GM06990 (cell line): ENCODE data around the gene NXPH2.
"Not testable (repeated sequence)": the region's sequence is repeated elsewhere in the genome, so short reads cannot be mapped to it uniquely, and the experiment has no call there.

Experiments used
- DNase-seq: peaks from one replicate; pipeline ENCODE4 v3.0.0-alpha.2; 2011; ENCODE audit not compliant: insufficient read length; ENCODE audit errors: extremely low read depth
- H3K27me3 ChIP-seq: replicated peaks from 2 replicates; pipeline ENCODE4 v1.6.0; 2011; ENCODE audit warnings: low read length; ENCODE audit not compliant: control insufficient read depth, insufficient read depth
- H3K36me3 ChIP-seq: 2 replicates; pipeline ENCODE4 v1.5.1; 2011; ENCODE audit warnings: low read length; ENCODE audit not compliant: control insufficient read depth, insufficient read depth
- H3K4me3 ChIP-seq: replicated peaks from 2 replicates; pipeline ENCODE4 v1.5.1; 2011; ENCODE audit warnings: low read depth, mild to moderate bottlenecking, control low read depth, low read length
- TF ChIP-seq, protein P1 (sequence below): IDR thresholded peaks from 2 replicates; pipeline ENCODE4 v1.5.1; 2011; ENCODE audit warnings: low read length, control low read depth, mild to moderate bottlenecking, inconsistent platforms; ENCODE audit not compliant: insufficient read depth, poor library complexity, severe bottlenecking

The NXPH2 gene

DNA sequence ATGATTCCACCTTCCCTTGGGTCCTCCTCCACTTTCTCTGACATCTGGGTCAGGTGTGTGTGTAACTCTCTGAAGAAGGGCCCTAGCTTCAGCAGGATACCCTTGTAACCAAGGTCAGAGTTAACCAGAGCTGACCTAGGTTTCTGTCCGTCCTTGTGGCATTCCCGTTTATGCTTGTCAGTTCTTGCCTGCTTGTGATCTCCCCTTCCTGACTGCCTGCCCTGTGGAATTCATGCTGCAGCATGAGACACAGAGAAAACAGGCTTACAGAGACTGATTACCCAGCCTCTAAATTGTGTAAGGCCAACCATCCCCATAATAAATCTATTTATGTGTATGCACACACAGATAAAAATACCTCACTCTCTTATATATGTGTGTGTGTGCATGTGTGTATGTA, 22.8 kb downstream of the NXPH2 start:
- no peak for DNase-seq
- Histone ChIP-seq H3K27me3 (no peaks in the 10 kb centered on the region; the same call in 1 of the 2 replicates), H3K4me3 (no peak overlapping the region), H3K36me3 (no peaks in the 10 kb centered on the region)
- TF ChIP-seq, protein P1, sequence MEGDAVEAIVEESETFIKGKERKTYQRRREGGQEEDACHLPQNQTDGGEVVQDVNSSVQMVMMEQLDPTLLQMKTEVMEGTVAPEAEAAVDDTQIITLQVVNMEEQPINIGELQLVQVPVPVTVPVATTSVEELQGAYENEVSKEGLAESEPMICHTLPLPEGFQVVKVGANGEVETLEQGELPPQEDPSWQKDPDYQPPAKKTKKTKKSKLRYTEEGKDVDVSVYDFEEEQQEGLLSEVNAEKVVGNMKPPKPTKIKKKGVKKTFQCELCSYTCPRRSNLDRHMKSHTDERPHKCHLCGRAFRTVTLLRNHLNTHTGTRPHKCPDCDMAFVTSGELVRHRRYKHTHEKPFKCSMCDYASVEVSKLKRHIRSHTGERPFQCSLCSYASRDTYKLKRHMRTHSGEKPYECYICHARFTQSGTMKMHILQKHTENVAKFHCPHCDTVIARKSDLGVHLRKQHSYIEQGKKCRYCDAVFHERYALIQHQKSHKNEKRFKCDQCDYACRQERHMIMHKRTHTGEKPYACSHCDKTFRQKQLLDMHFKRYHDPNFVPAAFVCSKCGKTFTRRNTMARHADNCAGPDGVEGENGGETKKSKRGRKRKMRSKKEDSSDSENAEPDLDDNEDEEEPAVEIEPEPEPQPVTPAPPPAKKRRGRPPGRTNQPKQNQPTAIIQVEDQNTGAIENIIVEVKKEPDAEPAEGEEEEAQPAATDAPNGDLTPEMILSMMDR: no peak

DNA sequence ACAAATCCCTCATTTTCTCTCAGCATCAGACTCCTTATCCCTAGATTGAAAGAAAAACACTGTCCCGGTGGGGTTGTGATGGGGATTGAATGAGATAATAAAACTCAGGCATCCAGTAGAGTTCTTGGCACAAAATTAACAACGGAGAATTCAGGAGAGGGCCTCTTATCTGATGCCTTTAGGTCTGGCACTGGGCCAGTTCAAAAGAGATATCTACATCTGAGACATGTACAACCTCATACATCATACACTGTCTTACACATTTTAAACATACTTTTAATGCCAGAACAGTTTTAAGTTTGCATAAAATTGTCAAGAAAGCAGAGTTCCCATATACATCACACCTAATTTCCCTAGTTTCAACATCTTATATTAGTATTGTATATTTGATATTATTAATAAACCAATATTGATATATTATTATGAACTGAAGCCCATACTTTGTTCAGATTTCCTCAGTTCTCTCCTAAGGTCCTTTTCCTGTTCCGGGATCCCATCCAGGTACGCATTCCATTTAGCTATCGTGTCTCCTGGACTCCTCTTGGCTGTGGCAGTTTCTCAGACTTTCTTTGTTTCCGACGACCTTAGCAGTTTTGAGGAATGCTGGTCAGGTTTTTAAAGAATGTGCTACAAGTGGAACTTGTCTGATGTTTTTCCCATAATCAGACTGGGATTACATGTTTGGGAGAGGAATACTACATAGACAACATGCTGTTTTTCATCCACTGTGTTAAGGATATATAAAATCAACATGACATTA, 27.8 kb downstream of the NXPH2 start:
- TF ChIP-seq, protein P1: no peak
- Histone ChIP-seq H3K27me3 (no peaks in the 10 kb centered on the region), H3K36me3 (no peaks in the 10 kb centered on the region), H3K4me3 (no peak overlapping the region)
- no peak for DNase-seq

DNA sequence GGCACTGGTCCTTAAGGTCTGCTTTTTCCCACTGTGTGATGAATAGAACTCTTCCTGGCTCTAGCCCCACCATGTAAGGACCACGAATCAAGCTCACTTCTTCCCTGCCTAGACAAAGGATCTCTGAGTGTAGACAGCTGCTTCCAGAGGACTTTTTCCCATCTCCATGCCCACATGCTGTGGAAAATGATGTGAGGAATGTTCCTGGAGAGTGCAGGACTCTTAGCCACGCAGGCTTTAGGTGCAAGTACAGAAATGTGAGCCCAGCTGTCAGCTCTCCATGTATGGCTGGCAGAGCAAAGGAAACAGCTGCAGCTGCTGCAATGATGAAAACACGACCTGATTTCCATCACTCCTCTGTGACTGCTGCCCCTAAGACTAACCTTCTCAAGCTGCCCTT, 35.5 kb downstream of the NXPH2 start:
- Histone ChIP-seq H3K36me3 (no peaks in the 10 kb centered on the region), H3K4me3 (no peak overlapping the region), H3K27me3 (no peaks in the 10 kb centered on the region)
- TF ChIP-seq, protein P1: no peak
- no peak for DNase-seq

DNA sequence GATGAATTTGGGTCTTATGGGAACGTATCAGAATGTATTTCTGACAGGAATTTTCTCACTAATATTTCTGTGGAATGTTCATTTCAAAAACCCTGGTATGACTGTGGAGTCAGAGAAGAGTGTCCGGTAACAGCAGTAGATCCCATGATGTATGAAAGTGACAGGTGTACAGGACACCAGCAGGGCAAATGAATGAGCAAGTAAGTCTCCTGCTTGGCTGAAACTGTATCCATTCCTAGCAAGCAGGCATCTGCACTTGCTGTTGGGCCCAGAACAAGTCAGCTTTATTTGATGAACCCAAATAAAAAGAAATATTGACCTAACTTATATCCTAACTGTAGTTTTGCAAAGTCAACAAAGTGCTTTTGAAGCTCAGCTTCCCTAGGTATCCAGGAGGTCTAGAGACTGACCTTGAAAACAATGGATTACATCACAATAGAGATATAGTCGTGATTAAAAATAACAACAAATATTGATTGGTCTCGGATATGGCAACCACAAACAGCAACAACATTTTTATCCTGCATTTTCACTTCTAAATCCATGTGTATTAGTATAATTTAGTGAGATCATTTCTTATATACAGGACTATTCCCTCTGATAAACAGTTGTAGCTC, 37.6 kb downstream of the NXPH2 start:
- DNase-seq: no peak
- Histone ChIP-seq H3K27me3 (no peaks in the 10 kb centered on the region), H3K36me3 (no peaks in the 10 kb centered on the region), H3K4me3 (no peak overlapping the region)
- TF ChIP-seq, protein P1: no peak

DNA sequence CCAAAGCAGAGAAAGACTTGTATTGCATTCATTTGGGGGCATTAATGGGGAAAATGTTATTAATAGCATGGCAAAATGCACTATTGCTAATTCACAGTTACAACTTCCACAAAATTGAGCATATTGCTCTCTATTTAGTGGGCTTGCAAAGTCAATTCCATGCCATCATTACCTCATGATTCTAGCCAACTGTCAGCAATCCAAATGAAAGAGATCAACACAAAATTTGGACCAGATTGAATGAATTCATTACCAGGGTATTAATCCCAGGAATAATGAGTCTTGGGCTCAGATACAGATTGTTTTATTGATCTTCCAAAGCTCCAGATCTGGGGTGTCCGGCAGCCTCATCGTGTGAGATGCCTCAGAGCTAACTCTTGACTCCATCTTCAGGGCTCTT, 38.3 kb downstream of the NXPH2 start:
- no peak overlapping the region for H3K4me3 ChIP-seq
- H3K36me3 ChIP-seq: no peaks in the 10 kb centered on the region
- TF ChIP-seq, protein P1: no peak
- H3K27me3 ChIP-seq: no peaks in the 10 kb centered on the region
- no peak for DNase-seq

DNA sequence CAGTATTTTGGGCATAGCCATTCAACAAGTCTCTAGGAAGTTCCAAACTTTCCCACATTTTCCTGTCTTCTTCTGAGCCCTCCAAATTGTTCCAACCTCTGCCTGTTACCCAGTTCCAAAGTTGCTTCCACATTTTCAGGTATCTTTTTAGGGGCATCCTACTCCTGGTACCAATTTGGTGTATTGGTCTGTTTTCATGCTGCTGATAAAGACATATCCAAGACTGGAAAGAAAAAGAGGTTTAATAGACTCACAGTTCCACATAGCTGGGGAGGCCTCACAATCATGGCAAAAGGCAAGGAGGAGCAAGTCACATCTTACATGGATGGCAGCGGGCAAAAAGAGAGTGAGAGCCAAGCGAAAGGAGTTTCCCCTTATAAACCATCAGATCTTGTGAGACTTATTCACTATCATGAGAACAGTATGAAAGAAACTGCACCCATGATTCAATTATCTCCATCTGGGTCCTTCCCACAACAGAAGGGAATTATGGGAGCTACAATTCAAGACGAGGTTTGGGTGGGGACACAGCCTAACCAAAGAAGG, 43.1 kb downstream of the NXPH2 start:
- not testable (repeated sequence) for DNase-seq, H3K36me3 ChIP-seq, H3K4me3 ChIP-seq, H3K27me3 ChIP-seq
